K562 (cell line): Measurements from ENCODE around the gene ATG4D. TPM values are rescaled to one million over a fixed set of nuclear protein-coding genes. Genes with fewer than 3 reads are reported as not detected.

Source experiments
- CBFA2T2 ChIP-seq: fragments of 450-650 bp; conservative IDR thresholded peaks from 2 replicates; pipeline ENCODE4 v1.6.1; 2017; ENCODE audit warnings: mild to moderate bottlenecking
- CC2D1A ChIP-seq: fragments of 450-650 bp; IDR thresholded peaks from 2 replicates; pipeline ENCODE4 v1.6.1; 2017; ENCODE audit warnings: mild to moderate bottlenecking
- E2F4 ChIP-seq: sonication (generic); formaldehyde crosslinking; IDR thresholded peaks from 2 replicates; pipeline ENCODE4 v1.8.0; 2022; ENCODE audit warnings: mild to moderate bottlenecking, low read depth, missing genetic modification reagents
- FOXA3 ChIP-seq, 2 experiments: fragments of 450-650 bp in 1 of 2; sonication (generic) in 1 of 2; formaldehyde crosslinking; IDR thresholded peaks in 1 of 2; conservative IDR thresholded peaks in 1 of 2; 2 replicates each; pipeline versions ENCODE4 v1.4.0 to v1.8.0; 2020 to 2022; ENCODE audit warnings: mild to moderate bottlenecking in 2 of 2, missing genetic modification reagents in 1 of 2
- FOXP1 ChIP-seq: sonication (generic); formaldehyde crosslinking; IDR thresholded peaks from 2 replicates; pipeline ENCODE4 v1.8.0; 2022; ENCODE audit warnings: mild to moderate bottlenecking, missing genetic modification reagents
- HDAC3 ChIP-seq: fragments of 450-650 bp; IDR thresholded peaks from 2 replicates; pipeline ENCODE4 v1.6.1; 2018; ENCODE audit warnings: borderline replicate concordance, mild to moderate bottlenecking, moderate library complexity; ENCODE audit not compliant: partially characterized antibody
- MCM7 ChIP-seq, 2 experiments: fragments of 450-650 bp; IDR thresholded peaks; 2 replicates each; pipeline ENCODE4 v1.6.1; 2016 to 2018
- POLR2AphosphoS2 ChIP-seq: IDR thresholded peaks from 2 replicates; pipeline ENCODE4 v1.6.1; 2012; ENCODE audit warnings: low read length, improper control_type of control experiment
- POLR2B ChIP-seq: fragments of 450-650 bp; IDR thresholded peaks from 2 replicates; pipeline ENCODE4 v1.6.1; 2018; ENCODE audit warnings: low read depth; ENCODE audit not compliant: partially characterized antibody
- POU5F1 ChIP-seq: fragments of 150-350 bp; IDR thresholded peaks from 2 replicates; pipeline ENCODE4 v1.6.1; 2014; ENCODE audit warnings: borderline replicate concordance, low read length, low read depth, mild to moderate bottlenecking; ENCODE audit not compliant: partially characterized antibody
- PTBP1 ChIP-seq: fragments of 200-400 bp; formaldehyde crosslinking; IDR thresholded peaks from 2 replicates; pipeline ENCODE4 v1.6.1; 2017; ENCODE audit warnings: low read depth, low read length
- SETDB1 ChIP-seq: IDR thresholded peaks from one replicate; pipeline ENCODE4 v1.6.1; 2012; ENCODE audit warnings: low read length, control low read depth, inconsistent platforms
- SMARCA4 ChIP-seq: fragments of 450-650 bp; IDR thresholded peaks from 2 replicates; pipeline ENCODE4 v1.6.1; 2016
- SOX6 ChIP-seq: fragments of 450-650 bp; IDR thresholded peaks from 2 replicates; pipeline ENCODE4 v1.6.1; 2014; ENCODE audit warnings: mild to moderate bottlenecking
- XRCC5 ChIP-seq: fragments of 200-400 bp; formaldehyde crosslinking; IDR thresholded peaks from 2 replicates; pipeline ENCODE4 v1.6.1; 2017; ENCODE audit warnings: low read depth, mild to moderate bottlenecking, low read length
- ZBTB7A ChIP-seq: IDR thresholded peaks from 2 replicates; pipeline ENCODE4 v1.6.1; 2011; ENCODE audit warnings: low read depth, mild to moderate bottlenecking, low read length, moderate library complexity, borderline replicate concordance; ENCODE audit not compliant: control insufficient read depth
- ZKSCAN8 ChIP-seq: fragments of 200-800 bp; sonication (Bioruptor generic); IDR thresholded peaks from 2 replicates; pipeline ENCODE4 v1.6.1; 2016; ENCODE audit warnings: missing genetic modification characterization, missing compliant biosample characterization
- ZNF280B ChIP-seq: fragments of 250-450 bp; sonication (Bioruptor Pico); IDR thresholded peaks from 2 replicates; pipeline ENCODE4 v1.5.1; 2021; ENCODE audit warnings: mild to moderate bottlenecking
- ZNF551 ChIP-seq: fragments of 250-450 bp; sonication (Bioruptor Pico); IDR thresholded peaks from 2 replicates; pipeline ENCODE4 v1.5.0; 2021; ENCODE audit warnings: mild to moderate bottlenecking, moderate library complexity
- polyA plus RNA-seq, 8 experiments: library from polyadenylated mRNA; depleted of rRNA in 4 of 8; stranded (reverse) in 5 of 8; unstranded in 3 of 8; fragments of >200 nt; fragmentation: Nextera tagmentation in 2 of 8; fragmentation: Illumina TruSeq in 1 of 8; extraction: Ambion mirVana in 2 of 8; extraction: Trizol in 1 of 8; gene quantifications; 2 replicates each; pipeline versions ENCODE4 v1.2.1 to v1.2.3, GENCODE V29; 2011 to 2014; ENCODE audit warnings: inconsistent platforms in 1 of 8, missing spikeins in 1 of 8
- total RNA-seq, 7 experiments: library from RNA; depleted of rRNA in 6 of 7; stranded (reverse); fragments of >200 nt in 6 of 7; fragmentation: Illumina TruSeq in 2 of 7; extraction: Trizol in 2 of 7; gene quantifications; 2 replicates each; pipeline versions ENCODE4 v1.2.1 to v1.2.3, GENCODE V29; 2011 to 2021; ENCODE audit warnings: low replicate concordance in 1 of 7
- TF ChIP-seq, protein P1 (sequence below): sonication (generic); formaldehyde crosslinking; IDR thresholded peaks from 2 replicates; pipeline ENCODE4 v1.9.0; 2022; ENCODE audit warnings: mild to moderate bottlenecking, missing genetic modification reagents
- TF ChIP-seq, protein P2 (sequence below): fragments of 450-650 bp; formaldehyde crosslinking; IDR thresholded peaks from 2 replicates; pipeline ENCODE4 v1.4.0; 2020; ENCODE audit warnings: mild to moderate bottlenecking, moderate library complexity

Gene ATG4D
- total and polyA plus RNA-seq, 9 of the 15 experiments (the other 6 are each of a cell fraction or from before 2014, with no cell fraction given), result 0.51 to 66.1 (median 22.9) TPM

DNA sequence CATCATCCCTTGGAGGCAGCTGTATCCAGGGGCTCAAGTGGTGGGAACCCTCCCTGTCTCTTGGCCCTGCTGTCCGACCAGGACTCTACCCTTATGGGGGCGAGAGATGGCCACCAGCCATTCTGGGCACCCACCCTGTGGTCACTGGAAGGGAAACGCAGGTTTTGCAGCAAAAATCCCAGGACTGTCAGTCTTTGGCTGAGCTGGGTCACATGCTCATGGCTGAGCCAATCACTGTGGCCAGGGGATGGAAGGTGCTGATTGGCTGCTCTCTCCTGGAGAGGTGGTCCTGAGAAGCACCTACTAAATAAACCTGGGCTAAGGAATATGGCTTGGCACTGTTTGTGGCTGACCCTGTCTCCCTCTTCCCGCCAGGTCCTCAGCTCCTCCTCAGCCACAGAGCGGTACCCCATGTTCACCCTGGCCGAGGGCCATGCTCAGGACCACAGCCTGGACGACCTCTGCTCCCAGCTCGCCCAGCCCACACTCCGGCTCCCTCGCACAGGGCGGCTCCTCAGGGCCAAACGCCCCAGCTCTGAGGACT, 8.9 kb downstream of the ATG4D start (continued):
- TF ChIP-seq POLR2B, result peak; percentile 50
- TF ChIP-seq, protein P1, sequence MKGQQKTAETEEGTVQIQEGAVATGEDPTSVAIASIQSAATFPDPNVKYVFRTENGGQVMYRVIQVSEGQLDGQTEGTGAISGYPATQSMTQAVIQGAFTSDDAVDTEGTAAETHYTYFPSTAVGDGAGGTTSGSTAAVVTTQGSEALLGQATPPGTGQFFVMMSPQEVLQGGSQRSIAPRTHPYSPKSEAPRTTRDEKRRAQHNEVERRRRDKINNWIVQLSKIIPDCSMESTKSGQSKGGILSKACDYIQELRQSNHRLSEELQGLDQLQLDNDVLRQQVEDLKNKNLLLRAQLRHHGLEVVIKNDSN (CRISPR knock-in tag), result peak; percentile 96
- TF ChIP-seq SETDB1, result no peak
- no peak for TF ChIP-seq FOXA3 (CRISPR knock-in tag; conservative IDR thresholded peaks at IDR 0.05 in 1 of 2, IDR thresholded peaks at IDR 0.05 in 1 of 2)
- TF ChIP-seq ZKSCAN8, result no peak
- peak; percentile 33; the same call in 1 of the 2 replicates for TF ChIP-seq CBFA2T2
- no peak for TF ChIP-seq SMARCA4
- TF ChIP-seq CC2D1A, result no peak
- no peak for TF ChIP-seq E2F4 (CRISPR knock-in tag)
- no peak for TF ChIP-seq ZNF551 (CRISPR knock-in tag)
- TF ChIP-seq MCM7 (IDR thresholded peaks at IDR 0.05), result no peak
- TF ChIP-seq ZBTB7A, result 0 out of 2 replicates have a peak, but pooled peaks have one; percentile 39
- TF ChIP-seq POU5F1, result no peak
- no peak for TF ChIP-seq HDAC3
- TF ChIP-seq XRCC5, result 0 out of 2 replicates have a peak, but pooled peaks have one; percentile 28
- no peak for TF ChIP-seq FOXP1 (CRISPR knock-in tag)
- TF ChIP-seq POLR2AphosphoS2, result peak; percentile 77
- TF ChIP-seq, protein P2, sequence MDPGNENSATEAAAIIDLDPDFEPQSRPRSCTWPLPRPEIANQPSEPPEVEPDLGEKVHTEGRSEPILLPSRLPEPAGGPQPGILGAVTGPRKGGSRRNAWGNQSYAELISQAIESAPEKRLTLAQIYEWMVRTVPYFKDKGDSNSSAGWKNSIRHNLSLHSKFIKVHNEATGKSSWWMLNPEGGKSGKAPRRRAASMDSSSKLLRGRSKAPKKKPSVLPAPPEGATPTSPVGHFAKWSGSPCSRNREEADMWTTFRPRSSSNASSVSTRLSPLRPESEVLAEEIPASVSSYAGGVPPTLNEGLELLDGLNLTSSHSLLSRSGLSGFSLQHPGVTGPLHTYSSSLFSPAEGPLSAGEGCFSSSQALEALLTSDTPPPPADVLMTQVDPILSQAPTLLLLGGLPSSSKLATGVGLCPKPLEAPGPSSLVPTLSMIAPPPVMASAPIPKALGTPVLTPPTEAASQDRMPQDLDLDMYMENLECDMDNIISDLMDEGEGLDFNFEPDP (CRISPR knock-in tag), result no peak
- TF ChIP-seq SOX6, result no peak
- no peak for TF ChIP-seq ZNF280B (CRISPR knock-in tag)
- TF ChIP-seq PTBP1, result no peak
